Body of pancreas (tissue), 4 donors: ENCODE measurements around the gene MYCBP2. TPM values are rescaled to one million over a fixed set of nuclear protein-coding genes. Genes with fewer than 3 reads are reported as not detected.

ENCODE experiments used
- ATAC-seq: fragments of 150-250 bp; one replicate; pipeline ENCODE4 v1.9.1; 2016
- DNase-seq, 4 donors: peaks; one replicate each; pipeline ENCODE4 v3.0.0-alpha.2; 2019
- H3K27ac ChIP-seq, 4 donors: fragments of 200-600 bp; sonication (generic); 1 replicate in 3 of 4; 2 replicates in 1 of 4; pipeline versions ENCODE4 v1.5.1 to v1.6.1; 2016 to 2019; ENCODE audit warnings: mild to moderate bottlenecking in 1 of 4, mixed read lengths in 1 of 4, moderate library complexity in 1 of 4
- H3K27me3 ChIP-seq, 2 donors: fragments of 200-600 bp; sonication (generic); one replicate each; pipeline ENCODE4 v1.6.0; 2016; ENCODE audit warnings: mild to moderate bottlenecking in 1 of 2
- H3K36me3 ChIP-seq, 2 donors: fragments of 200-600 bp; sonication (generic); replicated peaks in 1 of 2; 2 replicates each; pipeline ENCODE4 v1.5.1; 2016; ENCODE audit warnings: low read depth in 2 of 2; ENCODE audit not compliant: insufficient read depth in 1 of 2
- H3K4me1 ChIP-seq: fragments of 200-600 bp; sonication (generic); one replicate; pipeline ENCODE4 v1.6.0; 2016
- H3K4me3 ChIP-seq, 2 donors: fragments of 200-600 bp; sonication (generic); 1 replicate in 1 of 2; 2 replicates in 1 of 2; pipeline ENCODE4 v1.5.1; 2016 to 2019
- H3K9me3 ChIP-seq, 3 donors: fragments of 200-600 bp; sonication (generic); 1 replicate in 2 of 3; 2 replicates in 1 of 3; pipeline ENCODE4 v1.5.1; 2016
- CTCF ChIP-seq, 7 experiments: fragments of 450-650 bp in 4 of 7; fragments of 200-600 bp in 3 of 7; sonication (generic) in 3 of 7; IDR thresholded peaks; one replicate each; pipeline ENCODE4 v1.5.1; 2016 to 2019; ENCODE audit warnings: antibody characterized with exemption in 7 of 7
- POLR2A ChIP-seq, 3 donors: fragments of 450-650 bp; IDR thresholded peaks; one replicate each; pipeline ENCODE4 v1.6.1; 2016; ENCODE audit warnings: antibody characterized with exemption in 3 of 3, mild to moderate bottlenecking in 2 of 3
- WGBS, 2 donors: methylation state at CpG; one replicate each; pipeline ENCODE4 v1.1.5; 2017; 5-methylcytosine and 5-hydroxymethylcytosine counted together
- intact Hi-C: fragments of 100-400 bp; cut with DNase I; formaldehyde crosslinking; loops from one replicate; pipeline ENCODE4 v1.15.1; 2023
- total RNA-seq, 2 donors: library from RNA; depleted of rRNA; stranded (reverse); fragments of >200 nt; gene quantifications; one replicate each; pipeline ENCODE4 v1.1.0, GENCODE V29; 2016

Gene MYCBP2
- total RNA-seq, 2 donors from 2014 or later = 85.9 to 127 TPM

GRCh38 chr13:77079902-77080413, 246.9 kb downstream of the MYCBP2 start:
- H3K36me3 ChIP-seq = peaks cover 2 to 30% of the 10 kb centered on the region in 2 donors
- TF ChIP-seq POLR2A (IDR thresholded peaks at IDR 0.05) = no peak
- no peak for TF ChIP-seq CTCF (IDR thresholded peaks at IDR 0.05)
- no peak overlapping the region for H3K4me3 ChIP-seq
- no peak for ATAC-seq
- intact Hi-C loops = no loop called here
- no peaks in the 10 kb centered on the region for H3K4me1 ChIP-seq
- no peak for DNase-seq
- no peaks in the 10 kb centered on the region for H3K27me3 ChIP-seq
- H3K9me3 ChIP-seq = no peaks in the 10 kb centered on the region
- H3K27ac ChIP-seq = no peak overlapping the region

- Histone ChIP-seq H3K4me1 (no peaks in the 10 kb centered on the region), H3K4me3 (no peak overlapping the region), H3K27ac (no peak overlapping the region), H3K27me3 (no peaks in the 10 kb centered on the region), H3K36me3 (peaks cover 0 to 18% of the 10 kb centered on the region in 2 donors), H3K9me3 (no peaks in the 10 kb centered on the region)
- intact Hi-C loops = no loop called here
- no peak for DNase-seq
- TF ChIP-seq POLR2A (IDR thresholded peaks at IDR 0.05) = no peak
- no peak for TF ChIP-seq CTCF (IDR thresholded peaks at IDR 0.05)
- no peak for ATAC-seq
- 98 to 100% methylated on average over 2 of the region's 2 CpGs for WGBS, 2 donors
Measured at GRCh38 chr13:77067519-77067918, 259.4 kb downstream of the MYCBP2 start.

DNA sequence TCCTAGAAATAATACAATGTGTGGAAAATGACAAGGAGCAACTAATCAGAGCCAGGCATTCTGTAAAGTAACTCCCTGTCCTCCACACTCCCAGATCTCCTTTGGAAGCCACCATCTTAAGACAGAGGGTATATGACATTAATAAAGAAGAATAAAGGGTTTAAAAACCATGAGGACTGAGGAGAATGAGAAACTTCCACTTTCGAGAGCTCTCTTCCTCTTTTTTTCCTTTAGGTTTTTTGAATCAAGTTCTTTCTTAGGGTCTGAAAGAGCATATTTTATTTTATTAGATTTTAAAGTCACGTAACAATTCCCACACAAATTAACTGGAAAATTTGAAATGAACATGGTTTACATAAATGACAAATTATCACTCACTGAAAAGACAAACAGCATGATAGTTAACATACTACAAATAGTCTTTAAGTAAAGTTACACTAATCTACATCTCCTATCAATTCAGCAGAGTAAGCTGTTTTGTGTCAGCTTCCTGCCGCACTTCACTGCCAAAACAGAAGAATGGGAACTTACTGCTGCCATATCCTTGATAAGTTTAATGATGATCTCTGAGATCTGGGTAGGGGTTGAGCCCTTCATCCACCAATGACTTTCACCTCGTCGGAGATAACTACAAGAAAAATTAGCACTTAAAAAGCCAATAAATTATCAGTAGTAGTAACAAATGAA, 261.3 kb downstream of the MYCBP2 start:
- no peak overlapping the region for H3K4me3 ChIP-seq
- peaks cover 0 to 15% of the 10 kb centered on the region in 2 donors for H3K36me3 ChIP-seq
- DNase-seq (no peak), ATAC-seq (no peak)
- H3K4me1 ChIP-seq = peaks cover 12% of the 10 kb centered on the region
- intact Hi-C loops = no loop called here
- no peaks in the 10 kb centered on the region for H3K27me3 ChIP-seq
- 73 to 83% methylated on average over 5 of the region's 5 CpGs for WGBS, 2 donors
- H3K27ac ChIP-seq = no peak overlapping the region
- TF ChIP-seq POLR2A (IDR thresholded peaks at IDR 0.05) (no peak), CTCF (IDR thresholded peaks at IDR 0.05) (no peak)
- no peaks in the 10 kb centered on the region for H3K9me3 ChIP-seq

- Histone ChIP-seq H3K27me3 (no peaks in the 10 kb centered on the region), H3K4me1 (peaks cover 18% of the 10 kb centered on the region), H3K36me3 (peaks cover 0 to 6% of the 10 kb centered on the region in 2 donors), H3K9me3 (no peaks in the 10 kb centered on the region), H3K27ac (no peak overlapping the region), H3K4me3 (no peak overlapping the region)
- WGBS, 2 donors = 95 to 96% methylated on average over 1 of the region's 1 CpG
- TF ChIP-seq CTCF (IDR thresholded peaks at IDR 0.05) (no peak), POLR2A (IDR thresholded peaks at IDR 0.05) (no peak)
- no peak for DNase-seq
- intact Hi-C loops = no loop called here
- ATAC-seq = no peak
Measured at GRCh38 chr13:77062097-77062496, 264.8 kb downstream of the MYCBP2 start.

DNA sequence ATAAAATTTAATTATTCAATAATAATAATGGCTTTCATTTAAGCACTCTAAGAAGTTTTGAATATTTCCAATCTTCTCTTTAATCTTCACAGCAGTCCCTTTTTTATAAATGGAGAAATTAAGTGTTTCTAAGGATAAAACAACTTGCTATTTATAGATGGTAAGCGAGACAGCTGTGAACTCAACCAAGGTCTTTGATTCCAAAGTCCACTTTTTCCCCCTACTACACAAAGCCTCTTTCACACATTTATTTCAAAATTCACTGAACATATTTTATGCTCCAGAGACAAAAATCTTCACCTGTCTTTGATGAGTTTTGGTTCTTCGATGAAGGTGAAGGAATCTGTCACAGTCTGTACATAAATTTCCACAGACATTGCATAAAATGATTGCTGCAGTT, 265.5 kb downstream of the MYCBP2 start:
- H3K36me3 ChIP-seq = peaks cover 0 to 5% of the 10 kb centered on the region in 2 donors
- no peak overlapping the region for H3K4me3 ChIP-seq
- peaks cover 26% of the 10 kb centered on the region for H3K4me1 ChIP-seq
- intact Hi-C loops = no loop called here
- DNase-seq (no peak), ATAC-seq (no peak)
- H3K27ac ChIP-seq = no peak overlapping the region
- WGBS, 2 donors = 21 to 24% methylated on average over 2 of the region's 2 CpGs
- no peaks in the 10 kb centered on the region for H3K27me3 ChIP-seq
- no peaks in the 10 kb centered on the region for H3K9me3 ChIP-seq
- TF ChIP-seq CTCF (IDR thresholded peaks at IDR 0.05) (no peak), POLR2A (IDR thresholded peaks at IDR 0.05) (no peak)
